GM21367 (cell line): ENCODE data around the gene RIC1.

Experiments
- ATAC-seq: cut with Tn5 transposase; IDR thresholded peaks from one replicate; pipeline ENCODE4 v1.9.1; 2021; ENCODE audit not compliant: unreplicated experiment

RIC1 gene

DNA sequence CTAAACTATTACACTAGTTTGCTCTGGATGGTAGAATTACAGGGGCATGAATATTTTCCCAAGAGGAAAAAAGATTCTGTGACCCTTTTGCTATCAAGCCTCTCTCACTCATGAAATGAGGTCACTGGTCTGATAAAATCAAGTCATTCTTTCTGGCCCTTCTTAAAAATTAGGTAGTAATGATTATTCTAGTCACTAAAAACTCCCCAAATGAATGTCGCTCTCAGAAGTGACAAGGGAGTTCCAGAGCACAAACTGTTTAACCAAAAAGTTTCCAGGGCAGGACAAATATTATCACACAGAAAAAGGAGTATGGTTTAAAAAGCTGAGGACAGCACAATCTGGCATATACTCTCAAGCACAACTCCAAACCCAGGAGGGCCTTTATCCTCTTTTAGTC is 191.5 kb downstream of the RIC1 start:
- no peak for ATAC-seq

DNA sequence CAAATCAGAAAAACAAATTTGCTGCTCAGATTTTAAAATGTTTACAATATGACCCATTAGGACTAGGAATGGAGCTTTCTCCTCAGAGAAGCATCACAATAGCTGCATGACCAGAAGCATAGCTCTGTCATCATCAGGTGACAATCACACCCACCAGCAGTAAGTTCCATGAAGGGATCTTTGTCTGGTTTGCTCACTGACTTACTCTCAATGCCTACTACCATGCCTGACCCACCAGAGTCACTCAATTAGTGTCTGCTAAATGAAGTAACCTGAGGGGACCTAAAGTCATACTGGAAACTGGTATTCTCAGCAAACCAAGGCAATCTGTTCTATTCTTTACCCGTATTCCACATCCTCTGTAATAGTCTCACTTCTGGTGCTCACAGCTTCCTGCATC is 196.3 kb downstream of the RIC1 start:
- no peak for ATAC-seq
